HG03520 (cell line): ENCODE results near the gene TSPAN12.
A peak's percentile ranks its signal among the peaks of the same experiment; 100 is the strongest.

Experiments
- ATAC-seq: cut with Tn5 transposase; IDR thresholded peaks from one replicate; pipeline ENCODE4 v1.9.1; 2021; ENCODE audit warnings: mild to moderate bottlenecking, moderate library complexity; ENCODE audit not compliant: unreplicated experiment

TSPAN12 gene

DNA sequence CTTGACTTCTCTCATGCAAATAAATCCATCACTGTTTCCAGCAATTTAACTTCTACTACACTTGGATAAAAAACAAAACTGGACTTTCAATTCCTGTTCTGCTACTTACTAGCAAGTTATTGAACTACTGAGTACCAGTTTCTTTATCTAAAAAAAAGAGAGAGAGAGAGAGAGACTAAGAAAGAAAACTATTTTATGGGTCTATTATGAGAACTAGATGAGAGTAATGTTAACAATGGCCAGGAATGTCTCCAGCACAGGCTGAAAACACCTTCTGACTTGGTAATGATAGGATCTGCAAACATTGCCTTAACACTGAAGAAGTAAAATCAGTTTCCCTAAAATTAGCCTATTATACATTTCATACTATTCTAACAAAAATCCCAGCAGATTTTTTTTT, 5.2 kb downstream of the TSPAN12 start:
- no peak for ATAC-seq

- ATAC-seq, result no peak
Measured at GRCh38 chr7:120843109-120843508, 14.8 kb downstream of the TSPAN12 start.

DNA sequence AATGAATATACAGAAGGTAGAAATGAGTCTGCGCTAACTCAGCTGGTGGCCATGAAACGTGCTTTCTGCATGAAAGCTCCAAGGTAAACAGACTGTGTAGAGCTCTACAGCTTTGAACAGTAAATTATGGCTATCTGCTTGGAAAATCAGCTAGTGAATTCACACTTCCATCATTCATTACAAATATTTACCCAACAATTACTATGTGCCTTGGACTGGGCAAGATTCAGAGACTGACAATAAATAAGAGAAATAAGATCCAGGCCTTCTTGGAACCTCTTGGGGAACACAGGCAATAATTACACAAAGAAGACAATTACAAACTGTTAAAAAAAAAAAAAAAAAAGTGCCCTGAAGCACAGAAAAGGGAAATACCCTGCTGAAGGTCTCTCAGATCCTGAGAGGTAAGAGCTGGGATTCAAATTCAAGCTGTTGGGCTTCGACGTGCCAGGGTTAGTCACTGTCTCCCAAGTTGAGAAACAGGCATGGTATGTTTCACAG, 15.8 kb downstream of the TSPAN12 start:
- no peak for ATAC-seq

- no peak for ATAC-seq
Measured at GRCh38 chr7:120841608-120842007, 16.3 kb downstream of the TSPAN12 start.

GRCh38 chr7:120838281-120838682, 19.7 kb downstream of the TSPAN12 start:
- peak; percentile 63 for ATAC-seq

GRCh38 chr7:120837599-120837998, 20.3 kb downstream of the TSPAN12 start:
- ATAC-seq, result no peak

DNA sequence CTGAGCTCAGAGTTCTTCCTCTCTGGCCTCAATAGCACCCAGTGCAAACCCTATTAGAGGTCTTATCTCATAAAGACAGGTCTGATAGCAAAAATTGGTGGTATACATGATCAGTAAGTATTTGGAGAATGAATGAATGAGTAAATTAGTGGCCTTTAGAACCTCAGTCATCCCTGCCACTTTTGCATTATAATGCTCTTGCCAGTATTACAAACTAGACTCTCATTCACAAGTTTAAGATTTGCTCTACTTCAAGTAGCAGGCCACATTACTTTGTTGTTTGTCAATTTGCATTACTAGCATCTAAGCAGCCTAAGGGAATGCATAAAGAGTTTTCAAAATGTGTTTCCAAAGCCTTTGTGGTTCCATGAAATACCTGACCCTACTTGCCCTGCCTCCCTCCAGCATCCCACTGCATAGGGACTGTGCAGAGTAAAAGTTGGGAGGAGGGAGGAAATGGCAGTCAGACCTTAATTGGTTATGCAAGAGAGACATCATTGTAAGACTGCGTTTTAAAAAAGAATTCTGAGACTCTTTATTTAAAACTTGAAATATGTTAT, 21.3 kb downstream of the TSPAN12 start:
- no peak for ATAC-seq

GRCh38 chr7:120834726-120835125, 23.2 kb downstream of the TSPAN12 start:
- ATAC-seq, result no peak

GRCh38 chr7:120833546-120833945, 24.4 kb downstream of the TSPAN12 start:
- ATAC-seq, result no peak

DNA sequence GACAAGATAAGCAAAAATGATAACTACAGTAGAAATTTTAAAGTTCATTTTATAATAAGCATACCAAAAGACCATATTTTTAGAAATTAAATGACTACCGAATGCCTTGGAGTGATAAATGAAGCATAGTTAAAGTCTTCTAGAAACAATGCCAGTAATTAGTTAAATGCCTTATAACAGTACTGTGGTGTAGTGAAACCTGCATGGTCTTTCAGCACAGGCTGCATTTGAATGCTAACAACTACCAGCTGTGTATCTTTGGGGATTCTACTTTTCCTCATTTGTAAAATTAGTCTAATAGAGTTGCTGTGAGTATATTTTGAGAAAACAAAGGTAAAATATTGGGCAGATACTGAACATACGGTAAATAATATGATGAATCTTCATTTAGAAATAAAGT, 25.1 kb downstream of the TSPAN12 start:
- no peak for ATAC-seq

- ATAC-seq, result no peak
Measured at GRCh38 chr7:120831260-120831659, 26.7 kb downstream of the TSPAN12 start.

DNA sequence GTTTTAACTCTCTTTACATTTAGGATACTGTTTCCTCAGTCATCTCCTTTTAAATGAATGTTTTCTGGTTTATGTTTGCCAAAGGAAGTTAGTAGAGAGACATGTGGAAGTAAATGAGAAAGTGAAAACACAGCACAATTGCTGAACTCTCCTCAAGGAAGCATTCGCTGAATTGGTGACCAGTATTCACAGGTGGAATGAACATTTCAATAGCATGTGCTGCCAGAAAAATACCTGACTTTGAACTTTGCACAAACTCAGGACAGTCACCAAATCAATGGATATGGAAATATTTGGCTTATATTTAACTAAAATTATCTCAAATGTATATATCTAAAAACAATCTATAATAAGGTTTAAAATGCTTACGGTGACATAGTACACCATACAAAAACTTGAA, 28.5 kb downstream of the TSPAN12 start:
- ATAC-seq, result no peak

DNA sequence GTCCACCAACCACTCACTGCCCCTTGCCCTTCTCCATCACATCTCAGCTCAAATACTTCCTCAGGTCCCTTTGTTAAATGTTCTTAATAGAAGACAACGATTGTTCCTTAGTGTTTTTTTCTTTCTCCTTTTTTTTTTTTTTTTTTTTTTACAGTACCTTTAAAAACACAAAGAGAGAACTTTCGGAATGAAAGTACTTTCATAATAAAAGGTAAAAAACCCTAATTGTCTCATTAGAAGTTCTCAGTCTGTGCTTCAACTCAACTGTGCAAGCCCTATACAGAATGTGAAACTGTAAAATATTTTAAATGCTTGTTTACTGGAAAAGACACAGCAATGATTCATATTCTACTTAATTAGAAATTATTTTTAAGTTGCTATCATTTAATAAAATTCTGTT, 29.4 kb downstream of the TSPAN12 start:
- ATAC-seq, result no peak

- no peak for ATAC-seq
Measured at GRCh38 chr7:120827371-120828118, 30.4 kb downstream of the TSPAN12 start.

DNA sequence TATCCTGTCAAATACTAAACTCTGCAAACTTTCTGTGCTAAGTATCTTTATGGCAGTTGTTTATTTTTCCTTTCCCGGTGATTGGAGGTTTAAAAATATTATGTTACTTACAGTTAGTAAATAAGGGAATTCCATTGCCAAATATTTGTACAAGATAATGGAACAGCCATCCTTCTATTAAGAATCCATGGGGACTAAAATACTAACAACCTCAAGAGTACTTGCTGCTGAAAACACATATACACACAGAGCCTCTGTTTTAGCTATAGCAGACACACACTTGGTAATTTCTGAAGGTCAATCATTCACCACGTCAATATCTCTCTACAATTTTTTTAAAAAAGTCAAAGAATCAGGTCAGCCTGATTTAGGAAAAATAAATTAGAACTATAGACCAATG, 32.4 kb downstream of the TSPAN12 start:
- no peak for ATAC-seq

DNA sequence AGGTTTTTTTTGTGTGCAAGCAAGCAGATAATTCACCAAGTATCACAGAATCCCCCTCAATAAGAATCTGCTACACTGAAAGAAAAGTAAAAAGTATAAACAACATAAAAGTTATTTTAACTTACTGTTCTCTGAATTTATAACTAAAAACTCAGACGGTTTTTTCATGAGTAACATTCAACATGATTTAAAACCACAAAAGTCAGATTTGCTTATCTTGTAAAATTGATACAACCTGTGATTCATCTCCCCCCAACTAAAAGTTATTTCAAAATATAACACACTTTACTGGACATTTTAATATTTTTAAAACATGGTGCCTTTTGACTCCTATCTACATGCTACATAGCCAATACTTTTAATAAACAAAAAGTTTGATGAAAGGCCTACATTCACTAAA, 32.8 kb downstream of the TSPAN12 start:
- no peak for ATAC-seq

GRCh38 chr7:120819861-120820260, 38.1 kb downstream of the TSPAN12 start:
- no peak for ATAC-seq

- ATAC-seq, result no peak
Measured at GRCh38 chr7:120817851-120818250, 40.1 kb downstream of the TSPAN12 start.

GRCh38 chr7:120814253-120814939, 43.5 kb downstream of the TSPAN12 start:
- ATAC-seq, result no peak

DNA sequence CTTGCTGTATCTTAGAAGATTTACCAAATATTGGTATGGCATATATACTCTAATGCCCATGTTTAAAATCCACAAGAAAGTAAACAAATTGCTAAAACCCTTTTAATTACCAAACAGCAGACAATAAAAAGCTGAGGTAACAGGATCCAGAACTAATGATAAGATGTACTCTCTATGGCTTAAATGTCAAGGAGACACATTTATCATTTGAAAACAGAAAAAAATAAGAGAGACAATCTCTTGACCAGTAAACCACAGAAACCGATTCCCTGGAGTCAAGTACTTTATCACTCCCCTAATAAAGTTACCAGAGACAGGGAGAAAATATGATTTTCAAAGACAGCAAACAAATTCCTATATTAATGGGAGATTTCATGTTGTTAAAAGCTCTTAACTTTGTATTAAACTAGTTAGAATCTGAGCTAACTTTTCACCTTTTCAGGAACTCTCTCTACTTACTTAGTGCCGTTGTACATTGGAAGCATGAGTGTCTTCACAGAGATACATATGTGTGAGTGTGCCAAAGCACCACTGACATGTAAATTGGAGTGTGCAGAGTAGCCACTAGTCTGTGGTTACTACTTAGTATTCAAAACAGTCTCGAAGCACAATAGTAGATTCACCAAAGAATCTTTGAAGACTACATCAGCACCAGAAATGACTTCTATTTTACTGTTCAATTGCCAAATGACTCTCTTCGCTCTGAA, 44.2 kb downstream of the TSPAN12 start:
- ATAC-seq, result no peak

DNA sequence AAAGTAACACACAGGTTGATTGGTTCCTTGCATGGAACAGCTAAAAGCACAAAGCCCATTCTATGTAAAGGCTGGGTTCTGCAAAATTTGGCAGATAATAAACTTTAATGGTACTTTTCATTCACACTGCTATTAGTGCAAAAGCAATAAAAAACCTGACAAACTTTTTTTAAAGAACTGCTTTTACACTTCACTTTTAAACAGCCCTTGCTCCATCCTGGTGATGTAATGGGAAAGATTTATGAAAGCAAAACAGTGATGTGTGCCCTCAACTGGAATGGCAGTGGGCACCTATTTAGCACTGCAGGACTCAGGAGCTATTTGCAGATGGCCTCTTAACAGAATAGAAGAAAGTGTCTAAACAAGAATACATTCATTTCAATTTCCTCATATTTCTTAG, 44.9 kb downstream of the TSPAN12 start:
- ATAC-seq, result no peak
